Uterus (tissue), 2 donors: Measurements from ENCODE around the gene ZDHHC22.

Source experiments
- CTCF ChIP-seq, 4 experiments: fragments of 200-600 bp in 2 of 4; fragments of 450-650 bp in 2 of 4; sonication (generic) in 2 of 4; IDR thresholded peaks; one replicate each; pipeline ENCODE4 v1.5.1; 2016 to 2019; ENCODE audit warnings: antibody characterized with exemption in 4 of 4, mild to moderate bottlenecking in 2 of 4, moderate library complexity in 1 of 4
- POLR2A ChIP-seq, 2 donors: fragments of 450-650 bp; IDR thresholded peaks; one replicate each; pipeline ENCODE4 v1.6.1; 2016; ENCODE audit warnings: antibody characterized with exemption in 2 of 2, mild to moderate bottlenecking in 1 of 2, moderate library complexity in 1 of 2

GRCh38 chr14:77099425-77100167, 42.0 kb downstream of the ZDHHC22 start:
- TF ChIP-seq CTCF (IDR thresholded peaks at IDR 0.05) (no peak), POLR2A (IDR thresholded peaks at IDR 0.05) (no peak)
